ENCODE data around the gene AKAP7.
"Not testable (repeated sequence)": the region's sequence is repeated elsewhere in the genome, so short reads cannot be mapped to it uniquely, and the experiment has no call there.

Gene AKAP7

GRCh38 chr6:131135244-131136020, at the start of gene AKAP7:
Gene AKAP7, plus strand, starts transcription at chr6:131135467. Its CDS starts 297 bp downstream, at chr6:131135764.
- no peak for DNase-seq

- DNase-seq, result not testable (repeated sequence)
These were observed 44.9 kb upstream of the AKAP7 start for GRCh38 chr6:131090339-131090738.

DNA sequence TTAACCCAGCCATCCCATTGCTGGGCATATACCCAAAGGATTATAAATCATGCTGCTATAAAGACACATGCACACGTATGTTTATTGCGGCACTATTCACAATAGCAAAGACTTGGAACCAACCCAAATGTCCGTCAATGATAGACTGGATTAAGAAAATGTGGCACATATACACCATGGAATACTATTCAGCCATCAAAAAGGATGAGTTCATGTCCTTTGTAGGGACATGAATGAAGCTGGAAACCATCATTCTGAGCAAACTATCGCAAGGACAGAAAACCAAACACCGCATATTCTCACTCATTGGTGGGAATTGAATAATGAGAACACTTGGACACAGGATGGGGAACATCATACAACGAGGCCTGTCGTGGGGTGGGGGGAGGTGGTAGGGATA, 43.3 kb upstream of the AKAP7 start:
- DNase-seq, result not testable (repeated sequence)

GRCh38 chr6:131093334-131093733, 41.9 kb upstream of the AKAP7 start:
- no peak for DNase-seq

GRCh38 chr6:131096786-131097185, 38.5 kb upstream of the AKAP7 start:
- no peak for DNase-seq

- no peak for DNase-seq
These were observed 33.2 kb upstream of the AKAP7 start for GRCh38 chr6:131101911-131102680.

GRCh38 chr6:131103296-131103695, 32.0 kb upstream of the AKAP7 start:
- DNase-seq, result no peak

GRCh38 chr6:131103901-131104300, 31.4 kb upstream of the AKAP7 start:
- no peak for DNase-seq

DNA sequence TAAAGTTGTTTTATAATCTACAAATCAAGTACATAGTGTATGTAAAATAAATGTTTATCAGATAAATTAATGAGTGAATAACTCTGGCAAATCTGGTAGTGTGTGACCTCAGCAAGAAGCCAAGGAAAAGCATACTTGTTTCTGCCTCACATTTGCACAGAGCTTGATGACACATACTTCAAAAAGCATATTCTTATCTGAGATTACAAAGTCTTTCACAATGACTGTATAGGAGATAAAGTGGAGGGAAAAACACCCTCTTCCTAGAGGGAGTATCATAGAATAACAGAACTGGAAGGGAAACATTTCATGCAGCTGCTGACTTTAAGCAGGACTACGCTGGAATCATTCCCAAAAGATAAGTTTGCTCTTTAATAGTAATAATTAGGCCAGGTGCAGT, 28.1 kb upstream of the AKAP7 start:
- no peak for DNase-seq

DNA sequence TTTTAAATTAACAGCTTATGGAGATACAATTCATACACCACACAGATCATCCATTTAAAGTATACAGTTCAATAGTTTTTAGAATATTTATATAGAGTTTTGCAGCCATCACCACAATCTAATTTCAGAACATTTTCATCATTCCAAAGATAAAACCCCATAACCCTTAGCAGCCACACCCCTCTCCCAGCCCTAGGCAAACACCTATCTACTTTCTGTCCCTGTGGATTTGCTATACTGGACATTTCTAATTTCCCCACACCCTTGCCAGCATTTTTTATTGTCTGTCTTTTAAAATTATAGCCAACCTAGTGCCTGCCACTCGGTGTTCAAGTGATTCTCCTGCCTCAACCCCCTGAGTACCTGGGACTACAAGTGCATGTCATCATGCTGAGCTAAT, 23.0 kb upstream of the AKAP7 start:
- no peak for DNase-seq

- DNase-seq, result no peak
These were observed 19.6 kb upstream of the AKAP7 start for GRCh38 chr6:131115651-131116050.

GRCh38 chr6:131116321-131116720, 18.9 kb upstream of the AKAP7 start:
- DNase-seq, result no peak

DNA sequence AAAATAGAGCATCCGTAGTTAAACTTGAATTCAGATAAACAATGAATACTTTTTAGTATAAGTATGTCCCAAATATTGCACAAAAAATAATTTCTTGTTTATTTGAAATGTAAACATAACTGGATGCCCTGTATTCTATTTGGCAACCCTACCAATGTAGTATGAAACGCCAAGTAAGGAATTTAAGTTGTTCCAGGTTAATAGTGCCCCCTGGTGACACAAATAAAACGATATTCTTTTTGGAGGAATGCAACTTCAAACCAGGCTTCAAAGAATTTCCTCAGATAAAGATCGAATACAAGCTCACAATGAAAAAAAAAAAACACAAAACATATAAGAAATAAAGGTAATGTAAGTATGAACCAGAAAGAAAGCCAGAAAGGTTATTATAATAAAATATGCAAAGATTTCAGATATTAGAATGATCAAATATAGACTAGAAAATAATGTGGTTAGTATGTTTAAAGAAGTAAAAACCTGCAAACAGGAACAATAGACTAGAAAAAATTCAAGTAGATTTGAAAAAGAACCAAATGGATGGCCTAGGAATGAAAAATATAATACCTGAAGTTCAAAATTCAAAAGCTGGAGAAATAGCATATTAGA, 18.4 kb upstream of the AKAP7 start:
- DNase-seq, result no peak

GRCh38 chr6:131117878-131118277, 17.4 kb upstream of the AKAP7 start:
- DNase-seq, result no peak

GRCh38 chr6:131122007-131122406, 13.3 kb upstream of the AKAP7 start:
- no peak for DNase-seq

- no peak for DNase-seq
These were observed 12.8 kb upstream of the AKAP7 start for GRCh38 chr6:131122516-131122915.

- no peak for DNase-seq
These were observed 10.8 kb upstream of the AKAP7 start for GRCh38 chr6:131124336-131125071.

DNA sequence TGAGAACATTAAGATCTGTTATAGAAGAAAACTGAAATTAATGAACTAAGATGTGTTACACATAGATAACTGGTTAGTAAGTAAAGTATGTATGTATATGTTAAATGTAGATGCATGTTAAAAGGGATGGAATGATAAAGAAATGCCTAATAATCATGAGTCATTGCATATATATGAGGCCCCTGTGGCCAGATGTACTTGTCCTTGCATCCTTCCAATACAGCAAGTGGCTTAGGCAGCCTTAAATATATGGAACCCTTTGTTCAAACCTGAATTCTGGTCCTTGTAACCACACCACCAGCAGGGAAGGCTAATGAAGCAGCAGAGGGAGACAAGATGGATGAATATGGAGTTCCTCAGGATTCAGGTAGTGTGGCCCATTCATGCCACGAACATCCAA, 9.8 kb upstream of the AKAP7 start:
- DNase-seq, result no peak

GRCh38 chr6:131129689-131130553, 5.3 kb upstream of the AKAP7 start:
- DNase-seq, result no peak

DNA sequence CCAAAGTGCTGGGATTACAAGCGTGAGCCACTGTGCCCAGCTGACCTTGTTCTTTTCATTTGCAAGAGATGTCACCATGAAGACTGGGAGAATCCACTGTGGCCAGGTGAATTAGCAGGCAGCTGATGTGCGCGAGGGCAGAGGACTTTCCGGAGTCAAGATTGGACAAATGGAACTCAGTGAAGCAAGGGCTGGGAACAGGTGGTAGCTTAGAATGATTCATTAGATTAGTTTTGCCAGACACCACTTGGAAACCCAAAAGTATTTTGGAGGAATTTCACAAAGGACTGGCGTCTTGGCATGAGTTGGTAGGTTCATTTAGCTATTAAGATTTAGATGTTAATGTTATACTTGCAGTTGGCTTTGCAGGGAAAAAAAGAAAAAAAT, 4.7 kb upstream of the AKAP7 start:
- DNase-seq, result no peak

DNA sequence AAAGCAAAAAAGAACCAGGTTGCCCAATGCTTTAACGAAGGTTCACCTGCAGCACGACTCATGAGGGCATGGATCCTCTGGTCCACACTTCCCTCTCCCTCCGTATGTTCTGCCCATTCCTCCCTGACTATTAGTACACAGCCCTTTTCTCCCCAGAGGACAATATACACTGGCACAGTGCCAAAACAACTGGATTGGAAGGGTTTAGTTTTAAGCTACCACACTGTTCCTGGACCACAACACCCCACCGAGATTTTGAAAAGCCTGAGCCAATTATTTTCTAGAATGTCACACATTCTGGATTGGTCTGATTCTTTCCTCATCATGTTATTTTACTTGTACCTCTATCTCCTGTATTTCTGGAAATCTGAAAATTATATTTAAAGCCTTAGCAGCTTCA, 2.9 kb upstream of the AKAP7 start:
- no peak for DNase-seq
